ENCODE data around the gene RSBN1L.

- TF ChIP-seq POLR2A (IDR thresholded peaks at IDR 0.05; ENCODE audit: low read depth, low read length) (no peak), TAF1 (IDR thresholded peaks at IDR 0.05; ENCODE audit: borderline replicate concordance, low read depth, low read length) (no peak), POLR2AphosphoS5 (IDR thresholded peaks at IDR 0.05; ENCODE audit: low read depth, low read length) (no peak)
These were observed 630 bp downstream of the RSBN1L start for GRCh38 chr7:77696643-77697534.

All from GM12892 (cell line).